Neutrophil (primary cell): Measurements from ENCODE around the gene KIF26B.

ENCODE experiments used
- H3K27ac ChIP-seq: fragments of 200-600 bp; sonication (generic); 2 replicates; pipeline ENCODE4 v1.5.1; 2016; ENCODE audit warnings: mild to moderate bottlenecking, moderate library complexity
- H3K27me3 ChIP-seq: fragments of 200-600 bp; sonication (generic); 2 replicates; pipeline ENCODE4 v1.6.0; 2016; ENCODE audit warnings: mild to moderate bottlenecking
- H3K36me3 ChIP-seq: fragments of 200-600 bp; sonication (generic); 2 replicates; pipeline ENCODE4 v1.5.1; 2017
- H3K4me1 ChIP-seq, 2 experiments: fragments of 200-600 bp in 1 of 2; sonication (generic) in 1 of 2; 1 replicate in 1 of 2; 2 replicates in 1 of 2; pipeline versions ENCODE4 v1.5.1 to v1.6.1; 2013 to 2016; ENCODE audit warnings: low read depth in 1 of 2, low read length in 1 of 2, mild to moderate bottlenecking in 1 of 2, moderate library complexity in 1 of 2; ENCODE audit not compliant: control insufficient read depth in 1 of 2, insufficient read depth in 1 of 2
- H3K4me3 ChIP-seq, 2 experiments: fragments of 200-600 bp in 1 of 2; sonication (generic) in 1 of 2; 1 replicate in 1 of 2; 2 replicates in 1 of 2; pipeline ENCODE4 v1.5.1; 2013 to 2016; ENCODE audit warnings: low read depth in 1 of 2, low read length in 1 of 2, mild to moderate bottlenecking in 1 of 2, moderate library complexity in 1 of 2
- H3K9me3 ChIP-seq: fragments of 200-600 bp; sonication (generic); 2 replicates; pipeline ENCODE4 v1.5.1; 2016
- CTCF ChIP-seq: fragments of 200-600 bp; sonication (generic); IDR thresholded peaks from 2 replicates; pipeline ENCODE4 v1.5.1; 2016; ENCODE audit warnings: antibody characterized with exemption

KIF26B gene

GRCh38 chr1:245234217-245235081 is 79.7 kb downstream of the KIF26B start:
- Histone ChIP-seq H3K27me3 (no peaks in the 10 kb centered on the region), H3K9me3 (no peaks in the 10 kb centered on the region), H3K4me1 (no peaks in the 10 kb centered on the region), H3K36me3 (no peaks in the 10 kb centered on the region), H3K27ac (no peak overlapping the region), H3K4me3 (no peak overlapping the region)
- no peak for TF ChIP-seq CTCF

GRCh38 chr1:245235156-245235555 is 80.4 kb downstream of the KIF26B start:
- no peaks in the 10 kb centered on the region for H3K36me3 ChIP-seq
- H3K27ac ChIP-seq, result no peak overlapping the region
- TF ChIP-seq CTCF, result no peak
- H3K4me1 ChIP-seq, result no peaks in the 10 kb centered on the region
- H3K27me3 ChIP-seq, result peaks cover under 1% of the 10 kb centered on the region
- H3K4me3 ChIP-seq, result no peak overlapping the region
- H3K9me3 ChIP-seq, result no peaks in the 10 kb centered on the region

- Histone ChIP-seq H3K36me3 (no peaks in the 10 kb centered on the region), H3K27ac (no peak overlapping the region), H3K27me3 (peaks cover 6% of the 10 kb centered on the region), H3K9me3 (no peaks in the 10 kb centered on the region), H3K4me3 (no peak overlapping the region), H3K4me1 (no peaks in the 10 kb centered on the region)
- TF ChIP-seq CTCF, result no peak
Observed at GRCh38 chr1:245240648-245241165, 85.9 kb downstream of the KIF26B start.

GRCh38 chr1:245241526-245242130 is 86.8 kb downstream of the KIF26B start:
- no peaks in the 10 kb centered on the region for H3K36me3 ChIP-seq
- H3K27ac ChIP-seq, result no peak overlapping the region
- H3K4me1 ChIP-seq, result no peaks in the 10 kb centered on the region
- H3K9me3 ChIP-seq, result no peaks in the 10 kb centered on the region
- no peak overlapping the region for H3K4me3 ChIP-seq
- no peak for TF ChIP-seq CTCF
- peaks cover 6% of the 10 kb centered on the region for H3K27me3 ChIP-seq

GRCh38 chr1:245242989-245243388 is 88.2 kb downstream of the KIF26B start:
- H3K27me3 ChIP-seq, result peaks cover 6% of the 10 kb centered on the region
- H3K9me3 ChIP-seq, result no peaks in the 10 kb centered on the region
- H3K4me3 ChIP-seq, result no peak overlapping the region
- no peaks in the 10 kb centered on the region for H3K4me1 ChIP-seq
- TF ChIP-seq CTCF, result no peak
- H3K36me3 ChIP-seq, result no peaks in the 10 kb centered on the region
- no peak overlapping the region for H3K27ac ChIP-seq
